Measurements from ENCODE around the gene STT3B.

DNA sequence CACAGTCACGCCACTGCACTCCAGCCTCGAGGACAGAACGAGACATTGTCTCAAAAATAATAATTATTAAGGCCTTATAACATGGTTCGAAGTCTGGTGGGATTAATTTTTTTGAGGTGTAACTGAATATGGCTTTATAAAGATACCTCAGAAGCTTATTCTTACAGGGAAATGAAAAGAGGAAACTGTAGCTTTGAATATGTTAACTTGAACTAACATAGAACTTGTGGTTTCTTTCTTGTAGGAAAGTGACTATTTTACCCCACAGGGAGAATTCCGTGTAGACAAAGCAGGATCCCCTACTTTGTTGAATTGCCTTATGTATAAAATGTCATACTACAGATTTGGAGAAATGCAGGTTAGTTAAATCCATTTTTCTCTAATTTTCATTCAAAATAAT, 96.3 kb downstream of the STT3B start:
- TF ChIP-seq POLR2A (IDR thresholded peaks at IDR 0.05) (no peak), EP300 (IDR thresholded peaks at IDR 0.05) (no peak), POLR2AphosphoS5 (IDR thresholded peaks at IDR 0.05) (no peak)
- TF ChIP-seq, protein P1, sequence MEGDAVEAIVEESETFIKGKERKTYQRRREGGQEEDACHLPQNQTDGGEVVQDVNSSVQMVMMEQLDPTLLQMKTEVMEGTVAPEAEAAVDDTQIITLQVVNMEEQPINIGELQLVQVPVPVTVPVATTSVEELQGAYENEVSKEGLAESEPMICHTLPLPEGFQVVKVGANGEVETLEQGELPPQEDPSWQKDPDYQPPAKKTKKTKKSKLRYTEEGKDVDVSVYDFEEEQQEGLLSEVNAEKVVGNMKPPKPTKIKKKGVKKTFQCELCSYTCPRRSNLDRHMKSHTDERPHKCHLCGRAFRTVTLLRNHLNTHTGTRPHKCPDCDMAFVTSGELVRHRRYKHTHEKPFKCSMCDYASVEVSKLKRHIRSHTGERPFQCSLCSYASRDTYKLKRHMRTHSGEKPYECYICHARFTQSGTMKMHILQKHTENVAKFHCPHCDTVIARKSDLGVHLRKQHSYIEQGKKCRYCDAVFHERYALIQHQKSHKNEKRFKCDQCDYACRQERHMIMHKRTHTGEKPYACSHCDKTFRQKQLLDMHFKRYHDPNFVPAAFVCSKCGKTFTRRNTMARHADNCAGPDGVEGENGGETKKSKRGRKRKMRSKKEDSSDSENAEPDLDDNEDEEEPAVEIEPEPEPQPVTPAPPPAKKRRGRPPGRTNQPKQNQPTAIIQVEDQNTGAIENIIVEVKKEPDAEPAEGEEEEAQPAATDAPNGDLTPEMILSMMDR (IDR thresholded peaks at IDR 0.05) = no peak

Measured in stomach (tissue), 4 donors.